ENCODE measurements around the gene TRIM51.
"Not testable (repeated sequence)": the region's sequence is repeated elsewhere in the genome, so short reads cannot be mapped to it uniquely, and the experiment has no call there.

TRIM51 gene

GRCh38 chr11:55882997-55883396, at the start of gene TRIM51:
Gene TRIM51, plus strand, starts transcription at chr11:55883297. Its CDS starts 2,132 bp downstream, at chr11:55885429.
- DNase-seq: not testable (repeated sequence)

GRCh38 chr11:55838452-55838851, 44.6 kb upstream of the TRIM51 start, which contains the start of gene OR5D16:
Gene OR5D16, plus strand, starts transcription at chr11:55838752. Its CDS starts 0 bp downstream, at chr11:55838752.
- DNase-seq: no peak

- no peak for DNase-seq
These were observed 35.6 kb upstream of the TRIM51 start for GRCh38 chr11:55847453-55847852.

GRCh38 chr11:55849037-55849436, 34.1 kb upstream of the TRIM51 start:
- no peak for DNase-seq

GRCh38 chr11:55852141-55852540, 31.0 kb upstream of the TRIM51 start:
- no peak for DNase-seq

GRCh38 chr11:55854704-55855103, 28.4 kb upstream of the TRIM51 start:
- DNase-seq: no peak

- DNase-seq: not testable (repeated sequence)
These were observed 15.7 kb upstream of the TRIM51 start for GRCh38 chr11:55867354-55867753.

- not testable (repeated sequence) for DNase-seq
These were observed 10.4 kb upstream of the TRIM51 start for GRCh38 chr11:55872731-55873130.

- DNase-seq: not testable (repeated sequence)
These were observed 10.0 kb upstream of the TRIM51 start for GRCh38 chr11:55873146-55873545.

- not testable (repeated sequence) for DNase-seq
These were observed 1.9 kb downstream of the TRIM51 start for GRCh38 chr11:55884995-55885394.

- DNase-seq: not testable (repeated sequence)
These were observed 2.4 kb downstream of the TRIM51 start for GRCh38 chr11:55885481-55885880.

GRCh38 chr11:55895216-55895615, 12.1 kb downstream of the TRIM51 start:
- DNase-seq: no peak

- DNase-seq: no peak
These were observed 19.2 kb downstream of the TRIM51 start for GRCh38 chr11:55902308-55902707.

- DNase-seq: no peak
These were observed 31.4 kb downstream of the TRIM51 start, which contains the start of gene OR5W2 for GRCh38 chr11:55914482-55914881. Gene OR5W2, minus strand, starts transcription at chr11:55914582. Its CDS starts 0 bp downstream, at chr11:55914582.

- no peak for DNase-seq
These were observed 37.4 kb downstream of the TRIM51 start for GRCh38 chr11:55920537-55920936.

GRCh38 chr11:55936300-55936699, 53.2 kb downstream of the TRIM51 start, which contains the start of gene OR5I1:
Gene OR5I1, minus strand, starts transcription at chr11:55936400. Its CDS starts 0 bp downstream, at chr11:55936400.
- DNase-seq: no peak
